SW480 (cell line): ENCODE data around the gene LDLRAP1.
A peak's percentile ranks its signal among the peaks of the same experiment; 100 is the strongest.

Experiments used
- DNase-seq: peaks from one replicate; pipeline ENCODE4 v3.0.0-alpha.2; 2016; ENCODE audit warnings: low spot score

Gene LDLRAP1

GRCh38 chr1:25609921-25610320 lies 66.5 kb downstream of the LDLRAP1 start:
- no peak for DNase-seq

DNA sequence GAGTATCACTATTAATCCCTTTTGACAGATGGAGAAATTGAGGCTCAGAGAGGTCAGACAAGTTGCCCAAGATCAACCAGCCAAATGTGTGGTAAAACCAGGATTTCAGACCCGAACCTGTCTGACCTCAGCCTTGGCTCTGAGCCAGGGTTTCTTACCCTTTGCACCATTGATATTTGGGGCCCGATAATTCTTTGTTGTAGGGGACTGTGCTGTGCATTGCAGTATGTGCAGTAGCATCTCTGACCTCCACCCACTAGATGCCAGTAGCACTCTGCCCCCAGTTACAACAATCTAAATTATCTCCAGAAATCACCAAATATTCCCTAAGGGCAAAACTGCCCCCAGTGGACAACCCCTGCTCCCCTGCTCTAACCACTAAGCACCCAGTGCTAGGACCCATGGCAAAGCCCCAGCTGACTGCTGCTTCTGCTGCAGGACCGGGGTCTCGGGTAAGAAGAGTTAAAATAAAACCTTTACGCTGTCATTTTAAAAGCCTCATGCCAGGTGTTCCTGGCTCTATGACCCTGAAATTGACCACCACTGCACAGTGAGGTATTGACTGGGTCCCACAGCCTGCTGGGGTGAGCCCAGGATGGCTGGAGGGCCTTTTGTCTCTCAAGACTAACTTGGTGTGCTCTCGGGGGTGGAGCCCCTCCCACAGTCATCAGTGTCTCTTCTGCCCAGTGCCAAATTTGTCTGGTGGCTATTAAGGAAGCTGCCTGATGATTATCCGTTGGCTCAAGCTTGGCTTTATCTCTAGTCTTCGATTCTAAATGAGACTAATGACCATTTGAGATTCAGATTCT lies 67.6 kb downstream of the LDLRAP1 start:
- no peak for DNase-seq

DNA sequence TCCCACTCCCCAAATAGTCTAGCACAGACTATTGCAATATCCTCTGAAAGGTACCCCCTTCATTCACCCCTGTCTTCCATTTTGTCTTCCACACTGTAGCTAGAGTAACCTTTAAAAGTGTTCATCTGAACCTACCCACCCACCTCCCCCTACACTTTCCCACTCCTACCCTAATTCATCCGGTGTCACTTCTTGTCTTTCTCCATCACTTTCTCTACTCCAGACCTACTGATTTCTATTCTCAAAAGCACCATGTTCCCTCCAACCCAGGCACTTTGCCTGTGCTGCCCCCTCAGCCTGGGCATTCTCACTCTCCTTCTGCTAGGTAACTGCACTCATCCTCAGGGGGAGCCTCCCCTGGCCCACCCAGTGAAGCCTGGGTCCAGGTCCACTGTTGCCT lies 68.4 kb downstream of the LDLRAP1 start:
- no peak for DNase-seq

DNA sequence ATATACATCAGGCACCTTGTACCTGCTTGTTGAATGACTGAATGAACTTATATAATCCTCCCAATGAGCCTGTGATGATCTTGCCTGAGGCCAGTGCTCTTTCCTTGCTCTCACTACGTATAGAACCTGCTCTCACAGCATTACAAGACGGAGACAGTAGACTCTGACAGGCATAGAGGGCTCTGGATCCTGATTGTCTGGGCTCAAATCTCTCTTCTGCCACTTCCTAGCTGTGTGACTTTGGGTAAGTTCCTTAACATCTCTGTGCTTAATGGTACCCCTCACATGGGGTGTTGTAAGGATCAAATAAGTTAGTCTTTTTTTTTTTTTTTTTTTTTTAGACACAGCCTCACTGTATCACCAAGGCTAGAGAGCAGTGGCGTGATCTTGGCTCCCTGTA lies 69.0 kb downstream of the LDLRAP1 start:
- no peak for DNase-seq

GRCh38 chr1:25613091-25613490 lies 69.7 kb downstream of the LDLRAP1 start:
- DNase-seq = no peak

GRCh38 chr1:25614501-25615171 lies 71.2 kb downstream of the LDLRAP1 start:
- DNase-seq = no peak

GRCh38 chr1:25615172-25615541 lies 71.8 kb downstream of the LDLRAP1 start:
- no peak for DNase-seq

DNA sequence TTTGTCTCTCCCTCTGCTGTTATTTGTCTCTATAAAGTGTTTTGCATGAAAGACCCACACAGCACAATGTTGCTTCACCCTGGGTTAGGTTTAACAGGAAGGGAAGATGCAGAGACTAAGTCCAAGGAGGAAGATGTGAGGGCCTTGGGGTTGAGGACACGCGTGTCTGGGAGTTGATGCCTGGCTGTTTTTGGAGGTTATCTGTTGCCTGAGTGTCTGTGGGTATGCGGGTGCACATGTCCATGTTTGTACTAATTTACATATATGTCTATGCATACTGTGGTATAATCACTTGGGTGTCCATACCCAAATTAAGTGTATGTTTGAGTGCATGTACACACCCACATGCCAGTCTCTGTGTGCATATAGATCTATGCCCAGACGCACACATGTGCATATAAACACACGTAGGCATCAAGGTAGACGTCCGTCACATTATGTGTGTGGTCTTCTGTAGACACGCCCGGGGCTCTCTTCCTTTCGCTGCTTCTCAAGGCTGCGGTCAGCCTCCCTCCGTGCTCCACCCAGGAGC lies 72.2 kb downstream of the LDLRAP1 start:
- peak; percentile 15 for DNase-seq

DNA sequence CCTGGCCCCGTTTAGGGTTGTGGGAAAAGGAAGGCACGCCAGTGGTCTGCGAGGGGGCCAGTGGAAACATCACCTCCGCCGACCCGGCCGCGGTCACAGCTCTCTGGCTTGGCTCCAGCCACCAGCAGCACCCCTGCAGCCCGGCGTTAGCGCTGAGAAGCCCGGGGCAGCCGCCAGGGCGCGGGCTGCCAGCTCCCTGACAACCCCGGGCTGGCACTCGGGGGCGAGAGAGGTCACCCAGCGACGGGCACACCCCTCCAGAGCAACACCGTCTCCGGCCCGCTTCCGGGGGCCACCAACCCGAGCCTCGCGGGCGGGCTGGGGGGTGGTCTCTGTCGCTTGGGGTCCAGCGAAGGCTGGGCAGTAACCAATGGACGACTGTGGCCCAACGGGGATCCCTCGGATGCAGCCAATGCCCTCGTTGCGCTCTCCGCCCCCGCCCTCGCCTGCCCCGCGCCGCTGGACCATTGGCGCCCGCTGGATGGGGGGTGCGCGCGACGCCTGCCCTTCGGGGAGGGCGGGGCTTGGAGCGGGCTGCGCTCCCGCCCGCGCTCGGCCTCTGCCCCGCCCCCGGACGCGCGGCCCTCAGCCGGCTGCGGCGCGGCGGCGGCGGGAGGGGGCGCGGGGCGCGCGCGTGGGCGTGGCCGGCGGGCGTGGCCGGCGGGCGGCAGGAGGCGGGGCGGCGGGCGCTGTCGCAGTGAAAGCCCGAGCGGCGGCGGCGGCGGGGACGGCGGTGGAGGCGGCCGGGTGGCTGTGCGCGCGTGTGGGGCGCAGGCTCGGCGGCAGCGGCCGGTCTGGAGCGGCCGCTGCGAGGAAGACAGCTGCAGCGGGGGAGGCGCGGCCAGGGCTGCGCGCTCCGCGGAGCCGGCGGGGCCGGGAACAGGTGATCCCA lies 72.9 kb downstream of the LDLRAP1 start, which contains the start of gene MAN1C1:
Gene MAN1C1, plus strand, starts transcription at position 697 of the 892 bp plus-strand sequence. CDS start 1,007 bp downstream, outside the sequence.
- peak; percentile 83 for DNase-seq

- no peak for DNase-seq
Observed at GRCh38 chr1:25616987-25617624, 73.7 kb downstream of the LDLRAP1 start.

GRCh38 chr1:25617625-25618432 lies 74.4 kb downstream of the LDLRAP1 start:
- no peak for DNase-seq

GRCh38 chr1:25618433-25618808 lies 75.0 kb downstream of the LDLRAP1 start:
- DNase-seq = no peak
